Measurements from ENCODE around the gene CD6. TPM values are rescaled to one million over a fixed set of nuclear protein-coding genes. Genes with fewer than 3 reads are reported as not detected.

The CD6 gene
- total RNA-seq, 1 experiment from 2014 or later: 0.23 TPM

DNA sequence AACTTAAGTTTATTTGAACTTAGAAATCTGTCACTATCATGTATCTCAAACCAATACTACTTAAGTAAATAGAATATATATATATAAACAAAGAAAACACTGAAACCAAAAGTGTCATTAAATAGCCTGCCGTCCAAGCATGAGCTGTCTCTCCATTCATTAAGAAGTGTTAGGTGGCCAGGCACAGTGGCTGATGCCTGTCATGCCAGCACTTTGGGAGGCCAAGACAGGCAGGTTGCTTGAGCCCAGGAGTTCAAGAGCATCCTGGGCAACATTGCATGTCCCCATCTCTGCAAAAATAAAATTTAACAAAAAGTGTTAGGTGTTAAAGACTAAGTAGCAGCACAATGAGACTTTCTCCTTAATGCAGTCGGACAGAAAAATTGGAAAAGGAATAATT lies 14.0 kb downstream of the CD6 start:
- TF ChIP-seq, protein P1, sequence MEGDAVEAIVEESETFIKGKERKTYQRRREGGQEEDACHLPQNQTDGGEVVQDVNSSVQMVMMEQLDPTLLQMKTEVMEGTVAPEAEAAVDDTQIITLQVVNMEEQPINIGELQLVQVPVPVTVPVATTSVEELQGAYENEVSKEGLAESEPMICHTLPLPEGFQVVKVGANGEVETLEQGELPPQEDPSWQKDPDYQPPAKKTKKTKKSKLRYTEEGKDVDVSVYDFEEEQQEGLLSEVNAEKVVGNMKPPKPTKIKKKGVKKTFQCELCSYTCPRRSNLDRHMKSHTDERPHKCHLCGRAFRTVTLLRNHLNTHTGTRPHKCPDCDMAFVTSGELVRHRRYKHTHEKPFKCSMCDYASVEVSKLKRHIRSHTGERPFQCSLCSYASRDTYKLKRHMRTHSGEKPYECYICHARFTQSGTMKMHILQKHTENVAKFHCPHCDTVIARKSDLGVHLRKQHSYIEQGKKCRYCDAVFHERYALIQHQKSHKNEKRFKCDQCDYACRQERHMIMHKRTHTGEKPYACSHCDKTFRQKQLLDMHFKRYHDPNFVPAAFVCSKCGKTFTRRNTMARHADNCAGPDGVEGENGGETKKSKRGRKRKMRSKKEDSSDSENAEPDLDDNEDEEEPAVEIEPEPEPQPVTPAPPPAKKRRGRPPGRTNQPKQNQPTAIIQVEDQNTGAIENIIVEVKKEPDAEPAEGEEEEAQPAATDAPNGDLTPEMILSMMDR (IDR thresholded peaks at IDR 0.05; ENCODE audit: insufficient read depth in 1 of 2, low read depth in 1 of 2, low read length in 1 of 2, severe bottlenecking in 1 of 2, unreplicated experiment in 1 of 2): no peak
- Mint-ChIP-seq H3K36me3 (ENCODE audit: insufficient read depth, unreplicated experiment) (no peaks in the 10 kb centered on the region), H3K27me3 (ENCODE audit: insufficient read depth, unreplicated experiment) (peaks cover 14% of the 10 kb centered on the region), H3K9me3 (ENCODE audit: unreplicated experiment) (no peaks in the 10 kb centered on the region), H3K4me3 (ENCODE audit: unreplicated experiment) (no peak overlapping the region), H3K4me1 (ENCODE audit: low read depth, unreplicated experiment) (no peaks in the 10 kb centered on the region), H3K27ac (ENCODE audit: unreplicated experiment) (no peak overlapping the region)
- intact Hi-C loops (cut with micrococcal nuclease; ENCODE audit: unreplicated experiment): no loop called here
- H3K27me3 ChIP-seq (replicated peaks; ENCODE audit: control insufficient read depth, insufficient read depth, low read length): no peaks in the 10 kb centered on the region; the same call in 1 of the 2 replicates
- ChIA-PET POLR2A (no interaction called here), CTCF (no interaction called here)
- H3K36me3 ChIP-seq (ENCODE audit: control insufficient read depth, insufficient read depth, low read length): no peaks in the 10 kb centered on the region
- no peaks in the 10 kb centered on the region for H3K9me3 ChIP-seq
- no peak for DNase-seq
- H3K4me1 ChIP-seq: no peaks in the 10 kb centered on the region
- H3K4me3 ChIP-seq (ENCODE audit: low read depth, low read length): no peak overlapping the region
- no TSS peak for BruUV-seq (replicated peaks)

GRCh38 chr11:60985991-60986915 lies 14.8 kb downstream of the CD6 start:
- Mint-ChIP-seq H3K4me3 (ENCODE audit: unreplicated experiment) (no peak overlapping the region), H3K27me3 (ENCODE audit: insufficient read depth, unreplicated experiment) (peaks cover 17% of the 10 kb centered on the region), H3K4me1 (ENCODE audit: low read depth, unreplicated experiment) (no peaks in the 10 kb centered on the region), H3K36me3 (ENCODE audit: insufficient read depth, unreplicated experiment) (no peaks in the 10 kb centered on the region), H3K9me3 (ENCODE audit: unreplicated experiment) (no peaks in the 10 kb centered on the region), H3K27ac (ENCODE audit: unreplicated experiment) (no peak overlapping the region)
- no peaks in the 10 kb centered on the region; the same call in 1 of the 2 replicates for H3K27me3 ChIP-seq (replicated peaks; ENCODE audit: control insufficient read depth, insufficient read depth, low read length)
- H3K36me3 ChIP-seq (ENCODE audit: control insufficient read depth, insufficient read depth, low read length): no peaks in the 10 kb centered on the region
- ChIA-PET CTCF (no interaction called here), POLR2A (no interaction called here)
- TF ChIP-seq, protein P1 (IDR thresholded peaks at IDR 0.05; ENCODE audit: insufficient read depth in 1 of 2, low read depth in 1 of 2, low read length in 1 of 2, severe bottlenecking in 1 of 2, unreplicated experiment in 1 of 2): no peak
- no peaks in the 10 kb centered on the region for H3K9me3 ChIP-seq
- no peak overlapping the region for H3K4me3 ChIP-seq (ENCODE audit: low read depth, low read length)
- intact Hi-C loops (cut with micrococcal nuclease; ENCODE audit: unreplicated experiment): no loop called here
- BruUV-seq (replicated peaks): no TSS peak
- H3K4me1 ChIP-seq: no peaks in the 10 kb centered on the region
- DNase-seq: peak in 1 of 2 experiments; percentile 1

DNA sequence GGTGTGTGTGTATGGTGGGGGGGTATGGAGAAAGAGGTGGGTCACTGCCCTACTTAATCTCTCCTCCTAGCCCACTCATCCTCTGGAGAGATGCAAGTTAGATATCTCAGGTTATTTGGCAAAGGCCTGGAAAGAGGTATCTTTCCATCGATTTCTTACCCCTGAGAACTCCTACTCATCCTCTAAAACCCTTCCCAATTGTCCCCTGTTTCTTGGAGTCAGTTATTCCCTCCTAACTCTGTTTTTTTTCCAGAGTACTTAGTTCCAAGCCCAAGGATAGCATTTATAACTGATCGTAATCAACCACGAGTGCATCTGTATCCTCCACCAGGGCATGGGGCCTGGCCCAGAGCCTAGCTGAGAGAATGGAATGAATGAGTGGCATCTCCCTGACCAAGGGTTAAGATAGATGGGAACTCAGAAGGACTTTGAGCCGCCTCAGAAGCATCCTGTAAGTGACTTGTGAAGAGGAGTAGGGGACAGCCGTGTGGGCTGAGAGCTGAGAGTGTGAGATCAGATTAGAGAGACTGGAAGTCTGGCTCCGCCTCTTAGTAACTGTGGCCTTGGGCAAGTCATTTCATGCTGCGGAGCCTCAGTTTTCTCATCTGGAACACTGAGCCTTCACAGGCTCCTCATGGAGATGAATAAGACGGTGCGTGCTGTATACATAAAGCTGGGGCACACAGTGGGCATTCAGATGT lies 16.2 kb downstream of the CD6 start:
- H3K4me1 Mint-ChIP-seq (ENCODE audit: low read depth, unreplicated experiment): no peaks in the 10 kb centered on the region
- Histone ChIP-seq H3K4me1 (no peaks in the 10 kb centered on the region), H3K27me3 (replicated peaks; ENCODE audit: control insufficient read depth, insufficient read depth, low read length) (no peaks in the 10 kb centered on the region), H3K36me3 (ENCODE audit: control insufficient read depth, insufficient read depth, low read length) (no peaks in the 10 kb centered on the region), H3K4me3 (ENCODE audit: low read depth, low read length) (no peak overlapping the region), H3K9me3 (no peaks in the 10 kb centered on the region)
- no peaks in the 10 kb centered on the region for H3K36me3 Mint-ChIP-seq (ENCODE audit: insufficient read depth, unreplicated experiment)
- H3K27me3 Mint-ChIP-seq (ENCODE audit: insufficient read depth, unreplicated experiment): peaks cover 17% of the 10 kb centered on the region
- no peaks in the 10 kb centered on the region for H3K9me3 Mint-ChIP-seq (ENCODE audit: unreplicated experiment)
- H3K27ac Mint-ChIP-seq (ENCODE audit: unreplicated experiment): no peak overlapping the region
- POLR2A ChIA-PET: no interaction called here
- no peak overlapping the region for H3K4me3 Mint-ChIP-seq (ENCODE audit: unreplicated experiment)
- DNase-seq: no peak
- intact Hi-C loops (cut with micrococcal nuclease; ENCODE audit: unreplicated experiment): no loop called here
- CTCF ChIA-PET: no interaction called here
- BruUV-seq (replicated peaks): no TSS peak
- TF ChIP-seq, protein P1 (IDR thresholded peaks at IDR 0.05; ENCODE audit: insufficient read depth in 1 of 2, low read depth in 1 of 2, low read length in 1 of 2, severe bottlenecking in 1 of 2, unreplicated experiment in 1 of 2): no peak
